Stimulated activated CD4-positive, alpha-beta T cell treated with anti-CD3 and anti-CD28 coated beads, Interleukin-4, amount 100 ng/mL, for 24 hours (primary cell): ENCODE data around the gene GPR78.
"Not testable (repeated sequence)": the region's sequence is repeated elsewhere in the genome, so short reads cannot be mapped to it uniquely, and the experiment has no call there.

Experiments
- DNase-seq: peaks from one replicate; pipeline ENCODE4 v3.0.0-alpha.2; 2020

The GPR78 gene

DNA sequence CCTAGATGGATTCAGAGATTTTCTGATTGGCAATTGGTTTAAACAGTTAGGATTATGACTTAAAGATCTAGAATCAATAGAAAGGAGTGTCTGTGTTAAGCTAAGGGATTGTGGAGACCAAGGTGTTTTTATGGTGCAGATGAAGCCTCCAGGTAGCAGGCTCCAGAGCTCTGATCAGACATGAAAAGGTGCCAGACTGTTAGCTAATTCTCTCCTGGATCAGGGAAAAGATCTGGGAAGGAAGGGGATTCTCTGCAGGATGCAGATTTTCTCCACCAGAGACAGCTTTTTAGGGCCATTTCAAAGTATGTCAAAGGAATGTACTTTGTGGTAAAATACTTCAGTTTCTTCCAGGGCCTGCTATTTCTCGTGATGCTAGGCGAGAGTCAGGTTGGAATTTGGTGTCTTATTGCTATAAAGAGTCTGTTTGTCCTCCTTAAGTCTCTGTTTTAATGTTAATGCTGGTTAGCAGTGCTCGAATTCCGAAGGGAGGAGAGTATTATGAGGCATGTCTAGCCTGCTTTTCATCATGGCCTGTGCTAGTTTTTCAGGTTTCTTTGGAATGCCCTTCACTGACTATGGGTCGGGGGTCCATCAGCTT is 12.0 kb upstream of the GPR78 start:
- no peak for DNase-seq

DNA sequence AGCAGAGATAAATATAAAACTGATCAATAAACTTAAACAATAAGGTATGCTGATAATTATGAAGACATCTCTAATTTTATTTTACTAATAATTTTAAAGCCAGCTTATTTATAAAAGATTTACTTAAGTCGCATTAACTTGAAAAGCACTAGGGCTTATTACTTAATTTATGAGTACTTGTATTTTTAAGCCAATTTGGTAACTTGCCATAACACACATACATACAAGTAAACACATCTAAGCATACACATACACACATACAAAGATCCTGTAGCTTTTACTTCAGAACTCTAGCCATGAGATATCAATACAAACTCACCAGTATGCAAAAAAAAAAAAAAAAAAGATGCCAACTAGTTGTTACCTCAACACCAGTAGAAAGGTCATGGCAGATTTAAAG is 10.0 kb upstream of the GPR78 start:
- DNase-seq: no peak

DNA sequence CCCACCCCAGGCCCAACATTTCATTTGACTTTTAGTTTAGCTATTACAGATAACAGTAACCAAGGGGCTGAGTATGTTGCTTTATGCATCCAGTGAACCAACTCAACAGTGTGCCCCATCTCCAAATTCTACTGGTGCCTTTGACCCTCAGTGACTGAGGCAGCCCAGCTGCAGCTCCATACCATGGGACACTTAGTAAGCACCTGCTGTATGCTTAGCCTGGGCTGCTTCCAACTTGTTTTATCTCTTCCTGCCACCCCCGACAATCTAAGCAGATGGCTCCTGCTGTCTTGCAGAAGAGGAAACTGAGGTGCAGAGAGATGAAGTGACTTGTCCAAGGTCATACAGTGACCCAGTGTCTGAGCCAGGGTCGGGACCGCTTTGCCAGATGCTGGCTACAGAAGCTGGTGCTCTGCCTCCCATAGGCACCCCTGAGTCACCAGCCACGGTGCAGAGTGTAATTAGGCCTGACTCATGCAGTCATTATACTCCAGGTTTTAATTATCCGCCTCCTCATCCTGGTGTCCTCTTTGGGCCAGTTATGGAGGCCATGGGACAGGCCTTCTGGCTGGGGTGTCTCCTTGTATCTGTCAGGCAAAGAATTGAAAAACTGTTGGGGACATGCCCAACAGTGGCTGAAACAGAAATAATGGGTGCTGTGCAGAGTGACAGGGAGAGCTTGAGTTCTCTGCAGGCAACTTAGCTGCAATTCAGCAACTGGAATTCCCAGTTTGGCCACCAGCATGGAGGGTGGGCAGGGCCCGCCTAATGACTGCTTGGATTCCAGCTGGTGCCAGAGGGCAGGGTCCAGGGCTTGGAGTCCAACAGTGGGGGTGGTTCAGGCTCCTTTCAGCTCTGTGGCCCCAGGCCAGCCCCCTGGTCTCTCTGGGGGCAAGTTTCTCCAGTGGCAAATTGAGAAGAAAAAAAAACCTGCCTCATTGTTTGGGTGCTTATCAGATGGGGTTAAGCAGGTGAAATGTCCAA is 8.2 kb upstream of the GPR78 start:
- DNase-seq: no peak

DNA sequence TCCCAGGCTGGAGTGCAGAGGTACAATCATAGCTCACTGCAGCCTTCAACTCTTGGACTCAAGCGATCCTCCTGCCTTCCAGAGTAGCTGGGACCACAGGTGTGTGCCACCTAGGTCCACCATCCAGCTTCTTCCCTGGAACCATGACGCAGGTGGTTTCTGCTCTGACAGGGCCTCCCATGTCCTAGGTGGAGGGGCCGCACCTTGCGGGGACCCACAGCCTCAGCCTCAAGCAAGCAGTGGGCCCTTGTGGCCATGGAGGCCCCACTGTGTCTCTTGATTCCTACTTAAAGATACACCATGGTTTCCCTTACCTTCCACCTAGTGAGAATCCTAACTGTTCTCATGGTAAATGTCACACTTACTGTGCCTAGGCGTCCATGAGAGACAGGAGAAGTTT is 6.9 kb upstream of the GPR78 start:
- DNase-seq: no peak

DNA sequence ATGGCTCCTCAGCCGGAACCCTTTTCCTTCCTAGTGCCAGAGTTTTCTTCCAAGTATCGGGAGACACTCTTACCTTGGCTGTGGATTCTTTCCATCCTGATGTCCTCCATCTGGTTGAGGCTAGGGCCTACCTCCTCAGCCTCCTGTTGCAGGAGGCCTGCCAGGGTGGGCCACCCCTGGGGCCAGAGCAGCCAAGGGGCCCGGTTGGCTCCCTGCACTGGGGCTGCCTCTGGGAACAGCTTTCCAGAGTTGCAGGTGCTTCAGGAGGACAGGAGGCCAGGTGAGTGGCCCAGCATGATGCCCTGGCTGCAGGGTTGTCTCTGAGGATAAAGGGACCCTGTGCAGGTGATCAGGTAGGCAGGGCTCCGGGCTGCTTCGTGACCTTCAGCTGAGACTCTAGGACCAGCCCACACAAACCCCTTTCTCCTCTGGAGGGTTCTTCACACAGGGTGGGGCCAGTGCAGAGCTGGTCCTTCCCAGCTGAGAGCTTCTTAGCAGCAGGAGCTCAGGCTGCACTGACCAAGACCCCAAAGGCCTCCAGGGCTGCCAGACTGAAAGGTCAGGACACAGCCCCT is 5.3 kb upstream of the GPR78 start:
- no peak for DNase-seq

DNA sequence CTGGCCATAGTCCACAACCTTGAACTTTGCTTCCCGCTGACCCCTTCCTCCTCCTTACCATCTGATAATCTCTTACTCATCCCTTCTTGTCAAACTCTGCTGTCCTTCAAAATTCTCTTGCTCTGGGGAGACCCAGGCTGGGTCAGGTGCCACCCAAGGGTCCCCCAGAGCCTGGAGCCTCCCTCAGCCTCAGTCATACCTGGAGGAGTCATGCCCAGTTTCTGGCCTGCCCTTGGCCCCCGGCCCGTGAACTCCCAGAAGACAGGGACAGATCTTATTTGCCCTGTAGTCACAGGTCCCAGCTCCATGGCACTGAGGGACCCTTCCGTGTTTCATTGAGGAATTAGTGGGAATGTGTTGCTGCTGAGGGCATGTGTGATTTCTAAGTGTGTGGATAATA is 4.7 kb upstream of the GPR78 start:
- no peak for DNase-seq

DNA sequence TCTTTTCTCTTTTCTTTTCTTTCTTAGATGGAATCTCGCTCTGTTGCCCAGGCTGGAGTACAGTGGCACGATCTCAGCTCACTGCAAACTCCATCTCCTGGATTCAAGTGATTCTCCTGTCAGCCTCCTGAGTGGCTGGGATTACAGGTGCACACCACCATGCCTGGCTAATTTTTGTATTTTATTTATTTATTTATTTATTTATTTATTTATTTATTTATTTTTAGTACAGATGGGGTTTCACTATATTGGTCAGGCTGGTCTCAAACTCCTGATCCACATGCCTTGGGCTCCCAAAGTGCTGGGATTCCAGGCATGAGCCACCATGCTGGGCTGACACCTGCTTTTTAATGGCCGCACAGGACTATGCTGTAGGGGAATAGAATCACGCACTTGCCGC is 3.6 kb upstream of the GPR78 start:
- DNase-seq: not testable (repeated sequence)

DNA sequence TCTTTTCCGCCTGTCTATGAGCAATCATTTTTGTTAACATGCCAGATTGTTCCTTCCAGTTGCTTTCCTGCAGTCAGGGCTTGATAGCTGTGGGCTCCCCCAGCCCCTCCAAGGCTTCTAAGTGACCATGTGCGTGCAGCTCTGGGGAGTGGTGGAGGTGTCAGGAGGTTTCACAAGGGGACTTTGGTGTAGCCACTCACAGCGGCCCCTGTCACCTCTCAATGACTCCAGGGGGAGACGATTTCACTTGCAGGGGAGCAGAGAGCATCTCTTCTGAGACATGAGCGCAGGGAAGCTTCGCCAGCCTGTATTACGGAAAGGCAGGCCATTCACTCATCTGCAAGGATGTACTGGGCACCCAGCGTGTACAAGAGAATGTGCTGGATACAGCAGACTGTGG is 3.1 kb upstream of the GPR78 start:
- DNase-seq: no peak

DNA sequence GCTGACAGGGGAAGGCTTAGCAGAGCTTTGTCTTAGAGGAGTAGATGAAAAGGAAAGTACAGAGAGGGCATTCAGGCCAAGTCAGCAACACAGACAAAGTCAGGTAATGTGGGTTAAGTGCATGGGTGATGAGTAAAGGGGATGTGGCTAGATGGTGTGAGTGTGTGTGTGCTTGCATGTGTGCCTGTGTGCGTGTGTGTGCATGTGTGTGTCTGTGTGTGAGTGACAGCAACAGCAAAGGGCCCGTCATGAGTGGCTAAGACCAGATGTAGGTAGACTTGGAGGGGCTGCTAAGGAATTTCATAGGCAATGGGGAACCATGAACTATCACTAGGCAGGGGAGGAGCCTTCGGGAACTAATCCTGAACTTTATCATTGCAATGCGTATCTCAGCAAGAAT is 2.2 kb upstream of the GPR78 start:
- DNase-seq: no peak

DNA sequence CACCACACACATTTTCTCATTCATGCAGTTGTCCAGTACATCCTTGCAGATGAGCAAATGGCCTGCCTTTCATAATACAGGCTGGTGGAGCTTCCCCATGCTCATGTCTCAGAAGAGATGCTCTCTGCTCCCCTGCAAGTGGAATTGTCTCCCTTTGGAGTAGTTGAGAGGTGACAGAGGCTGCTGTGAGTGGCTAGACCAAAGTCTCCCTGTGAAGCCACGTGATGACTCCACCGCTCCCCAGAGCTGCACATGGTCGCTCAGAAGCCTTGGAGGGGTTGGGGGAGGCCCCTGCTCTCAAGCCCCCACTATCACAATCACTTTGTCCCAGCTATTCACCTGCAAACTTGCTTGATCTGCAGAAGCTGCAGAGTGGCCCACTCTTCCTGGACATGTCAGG is 1.5 kb upstream of the GPR78 start:
- no peak for DNase-seq

DNA sequence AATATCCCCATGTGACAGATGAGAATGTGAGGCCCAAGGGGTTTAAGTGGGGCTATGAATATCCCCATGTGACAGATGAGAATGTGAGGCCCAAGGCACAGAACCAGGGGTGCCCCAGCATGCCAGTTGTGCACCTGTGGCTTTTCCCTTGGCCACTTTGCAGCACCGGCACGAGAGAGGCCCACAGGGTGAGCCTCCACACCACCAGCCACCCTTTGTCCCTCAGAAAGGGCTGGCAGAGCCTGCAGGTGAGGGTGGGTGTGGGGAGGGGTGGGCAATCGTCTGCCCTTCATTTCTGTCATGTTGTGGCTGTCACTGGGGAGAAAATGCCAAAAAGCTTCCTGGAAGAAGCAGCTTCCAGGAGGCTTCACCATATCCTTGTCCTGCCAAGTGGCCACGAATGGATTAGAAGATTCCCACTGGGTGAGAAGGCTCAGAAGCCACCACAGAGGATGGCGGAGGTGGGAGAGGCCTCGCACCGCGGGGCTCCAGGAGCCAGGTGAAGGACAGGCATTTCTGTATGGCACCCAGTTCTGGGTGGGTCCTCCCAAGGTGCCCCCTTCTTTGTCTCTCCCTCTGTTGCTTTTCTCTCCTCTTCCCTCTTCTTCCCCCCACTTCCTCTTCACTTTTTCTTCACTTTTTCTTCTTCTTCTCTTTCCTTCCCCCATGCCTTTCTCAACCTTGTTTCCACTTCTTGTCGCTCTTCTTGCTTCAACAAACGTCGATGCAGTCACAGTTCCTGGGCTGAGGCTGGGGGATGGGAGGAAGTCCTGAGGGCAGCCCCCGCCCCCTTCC is 469 bp upstream of the GPR78 start:
- no peak for DNase-seq

DNA sequence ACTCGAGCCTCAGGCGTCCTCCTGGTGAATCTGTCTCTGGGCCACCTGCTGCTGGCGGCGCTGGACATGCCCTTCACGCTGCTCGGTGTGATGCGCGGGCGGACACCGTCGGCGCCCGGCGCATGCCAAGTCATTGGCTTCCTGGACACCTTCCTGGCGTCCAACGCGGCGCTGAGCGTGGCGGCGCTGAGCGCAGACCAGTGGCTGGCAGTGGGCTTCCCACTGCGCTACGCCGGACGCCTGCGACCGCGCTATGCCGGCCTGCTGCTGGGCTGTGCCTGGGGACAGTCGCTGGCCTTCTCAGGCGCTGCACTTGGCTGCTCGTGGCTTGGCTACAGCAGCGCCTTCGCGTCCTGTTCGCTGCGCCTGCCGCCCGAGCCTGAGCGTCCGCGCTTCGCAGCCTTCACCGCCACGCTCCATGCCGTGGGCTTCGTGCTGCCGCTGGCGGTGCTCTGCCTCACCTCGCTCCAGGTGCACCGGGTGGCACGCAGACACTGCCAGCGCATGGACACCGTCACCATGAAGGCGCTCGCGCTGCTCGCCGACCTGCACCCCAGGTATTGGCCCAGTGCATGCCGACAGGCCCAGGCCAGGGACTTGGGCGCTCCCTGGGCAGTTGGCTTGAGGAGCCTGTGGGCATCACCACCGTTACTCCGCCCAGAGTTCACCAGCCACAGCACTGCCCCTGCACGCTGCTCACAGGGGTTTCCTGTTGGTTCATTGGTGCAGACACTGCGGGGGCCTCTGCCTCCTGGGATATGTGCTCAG is 1.1 kb downstream of the GPR78 start:
- DNase-seq: no peak

DNA sequence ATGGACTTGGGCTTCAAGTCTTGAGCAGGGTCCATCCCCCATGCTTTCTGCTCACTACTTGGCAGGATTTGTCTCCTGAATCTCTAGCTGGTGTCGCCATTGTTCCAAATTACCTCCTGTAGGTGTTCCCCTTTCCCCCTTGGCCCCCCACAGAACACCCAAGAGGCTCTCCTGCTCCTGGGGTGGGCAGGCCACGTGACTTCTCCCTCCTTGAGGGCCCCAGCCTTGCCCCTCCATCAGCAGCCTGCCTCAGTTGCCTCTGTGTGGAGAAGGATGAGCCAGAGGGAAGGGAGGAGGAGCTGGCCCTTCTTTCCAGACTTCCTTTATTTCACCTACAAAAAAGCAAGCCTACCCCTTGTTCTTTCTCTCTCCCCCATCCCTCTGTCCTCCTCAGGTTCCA is 1.8 kb downstream of the GPR78 start:
- DNase-seq: no peak

DNA sequence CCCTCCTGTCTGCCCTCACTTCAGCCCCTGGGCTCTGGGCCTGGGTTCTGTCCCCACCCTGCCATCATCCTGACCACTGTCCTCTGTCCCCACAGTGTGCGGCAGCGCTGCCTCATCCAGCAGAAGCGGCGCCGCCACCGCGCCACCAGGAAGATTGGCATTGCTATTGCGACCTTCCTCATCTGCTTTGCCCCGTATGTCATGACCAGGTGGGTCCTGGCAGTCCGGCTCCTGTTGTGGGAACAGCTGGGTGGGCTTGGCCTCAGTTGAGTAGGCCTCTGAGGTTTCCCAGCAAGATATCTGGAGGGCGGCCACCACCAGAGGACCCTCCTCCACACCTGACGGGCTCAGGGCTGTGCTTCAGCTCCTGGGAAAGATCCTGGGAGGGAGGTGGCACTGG is 2.2 kb downstream of the GPR78 start:
- no peak for DNase-seq

DNA sequence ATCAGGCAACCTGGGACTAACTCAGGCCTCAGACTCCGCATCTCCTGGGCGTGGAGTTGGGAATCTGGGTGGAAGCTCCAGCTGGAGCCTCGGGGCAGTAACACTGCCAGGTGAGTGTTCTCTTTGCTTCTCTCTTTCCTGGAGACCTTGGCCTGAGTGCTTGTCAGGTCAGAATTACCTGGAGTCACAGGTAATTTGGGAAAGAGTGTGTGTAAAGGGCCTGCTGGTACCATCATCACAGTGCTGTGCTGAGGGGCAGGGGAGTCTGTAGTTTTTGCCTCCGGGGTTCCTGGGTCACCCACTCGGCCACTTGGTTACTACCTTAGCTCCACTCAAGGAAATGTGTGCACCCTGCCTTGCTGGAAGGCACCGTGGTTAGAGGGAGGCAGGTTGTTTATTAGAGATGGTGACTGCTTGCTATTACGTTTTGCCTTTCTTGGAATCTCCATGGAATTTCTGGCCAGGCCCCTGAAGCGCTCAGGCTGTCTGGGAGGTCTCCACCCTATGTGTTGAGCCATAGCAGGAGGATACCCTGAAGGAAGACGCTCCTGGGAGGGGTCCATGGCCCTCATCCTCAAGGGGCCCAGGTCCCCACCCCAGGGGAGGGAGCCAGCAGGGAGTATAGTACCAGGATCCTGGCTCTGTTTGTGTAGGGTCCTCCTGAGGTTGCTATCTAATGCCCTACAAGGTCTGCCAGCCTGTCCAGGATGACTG is 2.9 kb downstream of the GPR78 start:
- DNase-seq: no peak

DNA sequence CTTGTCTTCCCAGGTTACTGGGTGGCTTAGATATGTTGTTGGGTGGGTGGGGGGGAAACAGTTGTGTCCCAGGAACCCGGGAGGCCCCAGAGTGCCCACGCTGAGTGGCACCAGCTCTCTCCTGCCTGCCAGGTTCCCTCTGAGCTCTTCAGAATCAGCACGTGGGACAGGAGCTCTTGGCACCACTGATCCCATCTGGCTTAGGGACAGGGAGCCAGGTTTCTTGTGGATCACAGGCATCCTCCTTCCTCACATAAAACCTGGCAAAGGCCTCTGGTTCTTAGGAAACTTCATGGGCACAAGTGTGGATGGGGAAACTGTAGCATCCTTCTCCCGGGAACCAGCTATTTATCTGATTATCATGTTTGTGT is 3.4 kb downstream of the GPR78 start:
- DNase-seq: no peak

DNA sequence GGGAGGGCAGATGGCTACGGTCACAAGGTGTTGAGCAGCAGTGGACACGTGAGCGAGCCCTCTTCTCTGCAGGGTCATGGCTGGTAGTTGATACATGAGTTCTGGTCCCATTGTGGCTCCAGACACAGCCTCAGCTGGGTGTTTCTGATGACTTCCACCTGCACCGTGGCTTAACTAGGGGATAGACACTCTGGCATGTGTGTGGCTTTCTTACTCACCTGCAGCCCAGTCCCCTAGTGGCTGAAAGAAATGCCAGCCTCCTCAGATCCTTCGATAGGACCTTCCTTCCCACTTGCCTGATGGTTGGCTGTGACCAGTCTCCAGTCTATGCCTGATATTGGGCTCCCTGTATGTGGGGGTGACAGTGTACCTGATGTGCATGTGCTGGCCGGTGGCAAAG is 5.0 kb downstream of the GPR78 start:
- no peak for DNase-seq

DNA sequence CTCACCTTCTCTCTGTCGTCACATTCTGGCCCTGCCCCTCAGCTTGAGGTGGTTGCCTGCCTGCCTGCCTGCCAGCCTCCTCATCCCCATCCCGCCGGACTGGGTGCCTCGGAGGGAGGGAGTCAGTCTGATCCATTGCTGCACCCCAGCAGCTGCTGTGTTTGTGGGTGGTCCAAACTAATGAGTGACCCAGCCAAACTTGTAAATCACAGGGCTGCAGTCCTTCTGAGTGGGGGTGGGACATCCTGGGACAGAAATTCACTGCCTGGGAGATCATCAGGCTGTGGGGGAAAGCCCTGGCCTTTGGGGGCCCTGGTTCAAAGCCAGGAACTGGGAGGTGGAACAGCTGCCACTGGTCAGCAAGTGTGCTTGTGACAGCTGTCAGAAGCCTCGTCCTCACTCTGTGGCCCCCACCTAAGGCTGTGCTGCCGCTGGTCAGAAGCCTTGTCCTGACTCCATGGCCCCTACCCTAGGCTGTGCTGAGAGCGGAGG is 5.6 kb downstream of the GPR78 start:
- DNase-seq: no peak

DNA sequence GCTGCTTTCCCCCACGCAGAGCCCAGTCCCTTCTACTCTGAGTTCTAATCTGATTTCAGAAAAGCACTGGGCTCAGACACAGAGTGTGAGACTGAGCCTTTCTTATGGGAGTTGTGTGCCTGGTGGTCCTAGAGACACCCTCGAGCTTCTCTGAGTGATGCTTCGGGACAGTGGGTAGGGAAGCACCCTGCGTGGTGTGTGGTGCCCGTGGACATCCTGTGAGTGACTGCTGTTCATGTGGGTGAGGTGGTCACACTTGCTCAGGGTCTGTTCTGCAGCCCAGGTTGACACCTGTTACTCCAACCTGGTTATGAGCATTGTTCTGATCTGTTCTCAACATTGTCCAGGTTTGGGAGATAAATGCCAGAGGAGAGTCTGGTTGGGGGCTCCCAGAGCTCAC is 6.1 kb downstream of the GPR78 start:
- no peak for DNase-seq

DNA sequence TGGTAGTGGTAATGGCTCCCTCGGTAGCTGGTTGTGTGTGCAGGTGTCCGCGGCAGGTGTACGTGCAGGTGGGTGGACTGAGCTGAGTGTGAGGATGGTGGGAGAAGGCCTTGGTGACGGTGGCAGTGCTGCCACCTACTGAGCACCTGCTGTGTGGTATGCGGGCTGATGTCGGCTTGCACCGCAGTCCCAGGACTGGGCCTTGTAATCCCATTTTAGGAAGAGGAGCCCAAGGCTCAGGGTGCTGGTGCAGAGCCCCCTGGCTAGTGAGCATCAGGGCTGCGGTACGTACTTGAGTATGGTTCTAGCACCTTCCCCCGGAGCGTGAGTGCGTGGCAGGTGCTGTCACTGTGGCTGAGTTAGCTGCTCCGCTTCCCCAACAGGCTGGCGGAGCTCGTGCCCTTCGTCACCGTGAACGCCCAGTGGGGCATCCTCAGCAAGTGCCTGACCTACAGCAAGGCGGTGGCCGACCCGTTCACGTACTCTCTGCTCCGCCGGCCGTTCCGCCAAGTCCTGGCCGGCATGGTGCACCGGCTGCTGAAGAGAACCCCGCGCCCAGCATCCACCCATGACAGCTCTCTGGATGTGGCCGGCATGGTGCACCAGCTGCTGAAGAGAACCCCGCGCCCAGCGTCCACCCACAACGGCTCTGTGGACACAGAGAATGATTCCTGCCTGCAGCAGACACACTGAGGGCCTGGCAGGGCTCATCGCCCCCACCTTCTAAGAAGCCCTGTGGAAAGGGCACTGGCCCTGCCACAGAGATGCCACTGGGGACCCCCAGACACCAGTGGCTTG is 6.7 kb downstream of the GPR78 start:
- DNase-seq: no peak
